Lower leg skin (tissue), 3 donors: ENCODE data around the gene TAF1C.

Experiments used
- POLR2A ChIP-seq, 2 donors: fragments of 450-650 bp; IDR thresholded peaks; one replicate each; pipeline ENCODE4 v1.6.1; 2016 to 2017; ENCODE audit warnings: antibody characterized with exemption in 2 of 2, mild to moderate bottlenecking in 1 of 2, moderate library complexity in 1 of 2
- TF ChIP-seq, protein P1 (sequence below), 3 donors: fragments of 450-650 bp; IDR thresholded peaks; one replicate each; pipeline ENCODE4 v1.5.1; 2016; ENCODE audit warnings: antibody characterized with exemption in 3 of 3, mild to moderate bottlenecking in 3 of 3, moderate library complexity in 2 of 3

DNA sequence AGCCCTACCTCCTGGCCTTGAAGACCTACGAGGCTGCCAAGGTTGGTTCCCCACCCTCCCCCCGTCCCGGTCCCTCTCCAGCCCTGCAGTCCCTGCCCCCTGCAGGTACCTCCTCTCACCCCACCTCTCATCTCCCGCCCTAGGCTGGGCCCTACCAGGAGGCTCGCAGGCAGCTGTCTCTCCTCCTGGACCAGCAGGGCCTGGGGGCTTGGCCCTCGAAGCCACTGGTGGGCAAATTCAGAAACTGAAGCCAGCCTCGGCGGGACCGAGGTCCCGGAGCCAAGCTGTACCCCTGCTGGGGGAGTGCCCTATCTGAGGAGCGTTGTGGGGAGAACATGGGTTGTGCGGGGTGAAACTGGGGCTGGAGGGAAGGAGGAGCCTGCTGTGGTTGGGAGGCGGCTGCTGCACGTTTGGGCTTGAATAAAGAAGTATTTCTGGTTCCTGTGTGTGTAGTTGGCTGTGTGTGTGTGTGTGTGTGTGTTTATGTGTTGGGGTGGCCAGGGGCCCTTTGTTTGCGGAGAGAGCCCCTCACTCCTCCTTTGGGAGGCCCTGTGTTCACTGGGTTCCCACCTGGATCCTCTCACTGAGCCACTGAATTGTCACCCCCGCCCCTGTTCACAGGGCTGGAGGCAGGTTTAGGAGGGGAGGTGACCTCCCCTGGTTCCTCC lies 10.0 kb upstream of the TAF1C start:
- TF ChIP-seq, protein P1, sequence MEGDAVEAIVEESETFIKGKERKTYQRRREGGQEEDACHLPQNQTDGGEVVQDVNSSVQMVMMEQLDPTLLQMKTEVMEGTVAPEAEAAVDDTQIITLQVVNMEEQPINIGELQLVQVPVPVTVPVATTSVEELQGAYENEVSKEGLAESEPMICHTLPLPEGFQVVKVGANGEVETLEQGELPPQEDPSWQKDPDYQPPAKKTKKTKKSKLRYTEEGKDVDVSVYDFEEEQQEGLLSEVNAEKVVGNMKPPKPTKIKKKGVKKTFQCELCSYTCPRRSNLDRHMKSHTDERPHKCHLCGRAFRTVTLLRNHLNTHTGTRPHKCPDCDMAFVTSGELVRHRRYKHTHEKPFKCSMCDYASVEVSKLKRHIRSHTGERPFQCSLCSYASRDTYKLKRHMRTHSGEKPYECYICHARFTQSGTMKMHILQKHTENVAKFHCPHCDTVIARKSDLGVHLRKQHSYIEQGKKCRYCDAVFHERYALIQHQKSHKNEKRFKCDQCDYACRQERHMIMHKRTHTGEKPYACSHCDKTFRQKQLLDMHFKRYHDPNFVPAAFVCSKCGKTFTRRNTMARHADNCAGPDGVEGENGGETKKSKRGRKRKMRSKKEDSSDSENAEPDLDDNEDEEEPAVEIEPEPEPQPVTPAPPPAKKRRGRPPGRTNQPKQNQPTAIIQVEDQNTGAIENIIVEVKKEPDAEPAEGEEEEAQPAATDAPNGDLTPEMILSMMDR (IDR thresholded peaks at IDR 0.05), result no peak
- TF ChIP-seq POLR2A (IDR thresholded peaks at IDR 0.05), result no peak
